Measurements from ENCODE around the gene RAB15. TPM values are rescaled to one million over a fixed set of nuclear protein-coding genes. Genes with fewer than 3 reads are reported as not detected.

RAB15 gene
- total RNA-seq, 1 donor from 2014 or later, result 18.2 TPM

GRCh38 chr14:64995291-64995690, 23.2 kb upstream of the RAB15 start:
- H3K36me3 ChIP-seq (ENCODE audit: control insufficient read depth, insufficient read depth, low read length), result no peaks in the 10 kb centered on the region
- H3K27me3 ChIP-seq (ENCODE audit: control insufficient read depth, insufficient read depth, low read length), result no peaks in the 10 kb centered on the region
- H3K4me3 ChIP-seq (ENCODE audit: low read depth, low read length), result no peak overlapping the region
- TF ChIP-seq, protein P1, sequence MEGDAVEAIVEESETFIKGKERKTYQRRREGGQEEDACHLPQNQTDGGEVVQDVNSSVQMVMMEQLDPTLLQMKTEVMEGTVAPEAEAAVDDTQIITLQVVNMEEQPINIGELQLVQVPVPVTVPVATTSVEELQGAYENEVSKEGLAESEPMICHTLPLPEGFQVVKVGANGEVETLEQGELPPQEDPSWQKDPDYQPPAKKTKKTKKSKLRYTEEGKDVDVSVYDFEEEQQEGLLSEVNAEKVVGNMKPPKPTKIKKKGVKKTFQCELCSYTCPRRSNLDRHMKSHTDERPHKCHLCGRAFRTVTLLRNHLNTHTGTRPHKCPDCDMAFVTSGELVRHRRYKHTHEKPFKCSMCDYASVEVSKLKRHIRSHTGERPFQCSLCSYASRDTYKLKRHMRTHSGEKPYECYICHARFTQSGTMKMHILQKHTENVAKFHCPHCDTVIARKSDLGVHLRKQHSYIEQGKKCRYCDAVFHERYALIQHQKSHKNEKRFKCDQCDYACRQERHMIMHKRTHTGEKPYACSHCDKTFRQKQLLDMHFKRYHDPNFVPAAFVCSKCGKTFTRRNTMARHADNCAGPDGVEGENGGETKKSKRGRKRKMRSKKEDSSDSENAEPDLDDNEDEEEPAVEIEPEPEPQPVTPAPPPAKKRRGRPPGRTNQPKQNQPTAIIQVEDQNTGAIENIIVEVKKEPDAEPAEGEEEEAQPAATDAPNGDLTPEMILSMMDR (IDR thresholded peaks at IDR 0.05; ENCODE audit: insufficient read depth, low read length, poor library complexity, severe bottlenecking), result no peak
- no peak for DNase-seq (ENCODE audit: low read depth)

- Histone ChIP-seq H3K4me3 (ENCODE audit: low read depth, low read length) (no peak overlapping the region), H3K36me3 (ENCODE audit: control insufficient read depth, insufficient read depth, low read length) (no peaks in the 10 kb centered on the region), H3K27me3 (ENCODE audit: control insufficient read depth, insufficient read depth, low read length) (no peaks in the 10 kb centered on the region)
- TF ChIP-seq, protein P1 (IDR thresholded peaks at IDR 0.05; ENCODE audit: insufficient read depth, low read length, poor library complexity, severe bottlenecking), result no peak
- no peak for DNase-seq (ENCODE audit: low read depth)
Observed at GRCh38 chr14:64994540-64994939, 22.4 kb upstream of the RAB15 start.

DNA sequence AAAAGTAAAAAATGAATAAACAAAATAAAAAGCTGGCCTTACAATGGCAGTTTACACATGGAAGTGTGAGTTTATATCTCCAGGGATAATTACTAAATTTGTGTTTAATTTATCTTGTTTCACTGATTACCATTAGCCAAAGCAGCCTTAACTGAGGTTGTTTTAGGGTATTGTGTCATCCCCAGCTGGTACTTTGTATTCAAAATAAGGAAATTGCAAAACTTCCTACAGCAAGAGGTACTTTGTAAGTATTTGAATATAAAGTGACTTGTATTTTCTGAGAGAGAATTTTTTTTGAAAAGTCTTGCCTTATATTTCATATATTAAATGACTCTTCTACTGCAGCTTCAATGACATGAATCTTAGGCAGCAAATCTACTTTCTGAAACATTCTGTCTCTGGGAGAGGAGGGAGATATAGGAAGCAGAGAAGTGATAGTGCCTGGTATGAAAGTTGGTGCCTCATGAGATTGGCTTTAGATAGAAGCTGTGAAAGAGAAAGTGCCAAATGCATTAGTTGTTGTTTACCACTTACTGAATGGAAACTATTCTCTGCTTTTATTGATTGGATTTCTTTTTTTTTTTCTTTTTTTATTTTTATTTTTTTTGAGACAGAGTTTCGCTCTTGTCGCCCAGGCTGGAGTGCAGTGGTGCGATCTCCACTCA, 21.3 kb upstream of the RAB15 start:
- no peaks in the 10 kb centered on the region for H3K27me3 ChIP-seq (ENCODE audit: control insufficient read depth, insufficient read depth, low read length)
- TF ChIP-seq, protein P1 (IDR thresholded peaks at IDR 0.05; ENCODE audit: insufficient read depth, low read length, poor library complexity, severe bottlenecking), result no peak
- no peaks in the 10 kb centered on the region for H3K36me3 ChIP-seq (ENCODE audit: control insufficient read depth, insufficient read depth, low read length)
- no peak for DNase-seq (ENCODE audit: low read depth)
- H3K4me3 ChIP-seq (ENCODE audit: low read depth, low read length), result no peak overlapping the region

- Histone ChIP-seq H3K4me3 (ENCODE audit: low read depth, low read length) (no peak overlapping the region), H3K27me3 (ENCODE audit: control insufficient read depth, insufficient read depth, low read length) (no peaks in the 10 kb centered on the region), H3K36me3 (ENCODE audit: control insufficient read depth, insufficient read depth, low read length) (no peaks in the 10 kb centered on the region)
- TF ChIP-seq, protein P1 (IDR thresholded peaks at IDR 0.05; ENCODE audit: insufficient read depth, low read length, poor library complexity, severe bottlenecking), result no peak
- DNase-seq (ENCODE audit: low read depth), result no peak
Observed at GRCh38 chr14:64992328-64992885, 20.3 kb upstream of the RAB15 start.

DNA sequence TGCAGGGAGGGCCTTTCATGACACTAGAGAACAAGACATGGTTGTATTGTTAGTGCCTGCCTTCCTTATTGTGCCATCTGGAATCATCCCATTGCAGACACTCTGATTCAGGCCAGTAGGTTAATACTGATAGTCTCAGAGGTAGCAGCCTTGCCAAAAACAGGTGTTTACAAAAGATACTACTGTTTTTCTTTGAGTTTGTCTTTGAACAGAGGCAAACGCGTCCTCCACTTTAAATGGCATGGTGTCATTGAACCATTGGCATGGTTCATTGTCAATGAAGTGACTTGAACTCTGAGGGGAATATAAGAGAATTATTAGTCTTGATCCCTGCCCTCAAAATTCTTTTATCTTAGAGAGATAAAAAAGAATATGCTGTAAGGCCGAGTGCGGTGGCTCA, 18.8 kb upstream of the RAB15 start:
- DNase-seq (ENCODE audit: low read depth), result no peak
- Histone ChIP-seq H3K27me3 (ENCODE audit: control insufficient read depth, insufficient read depth, low read length) (no peaks in the 10 kb centered on the region), H3K4me3 (ENCODE audit: low read depth, low read length) (no peak overlapping the region), H3K36me3 (ENCODE audit: control insufficient read depth, insufficient read depth, low read length) (no peaks in the 10 kb centered on the region)
- TF ChIP-seq, protein P1 (IDR thresholded peaks at IDR 0.05; ENCODE audit: insufficient read depth, low read length, poor library complexity, severe bottlenecking), result no peak

GRCh38 chr14:64990296-64990695, 18.2 kb upstream of the RAB15 start:
- no peak for DNase-seq (ENCODE audit: low read depth)
- H3K27me3 ChIP-seq (ENCODE audit: control insufficient read depth, insufficient read depth, low read length), result no peaks in the 10 kb centered on the region
- no peak overlapping the region for H3K4me3 ChIP-seq (ENCODE audit: low read depth, low read length)
- no peaks in the 10 kb centered on the region for H3K36me3 ChIP-seq (ENCODE audit: control insufficient read depth, insufficient read depth, low read length)
- TF ChIP-seq, protein P1 (IDR thresholded peaks at IDR 0.05; ENCODE audit: insufficient read depth, low read length, poor library complexity, severe bottlenecking), result no peak

Measured in kidney epithelial cell (primary cell).